Right forelimb (tissue), 1 donor: ENCODE measurements around the gene SERTAD2.

Experiments
- DNase-seq: peaks from one replicate; pipeline ENCODE4 v3.0.0-alpha.2; 2018

Gene SERTAD2

DNA sequence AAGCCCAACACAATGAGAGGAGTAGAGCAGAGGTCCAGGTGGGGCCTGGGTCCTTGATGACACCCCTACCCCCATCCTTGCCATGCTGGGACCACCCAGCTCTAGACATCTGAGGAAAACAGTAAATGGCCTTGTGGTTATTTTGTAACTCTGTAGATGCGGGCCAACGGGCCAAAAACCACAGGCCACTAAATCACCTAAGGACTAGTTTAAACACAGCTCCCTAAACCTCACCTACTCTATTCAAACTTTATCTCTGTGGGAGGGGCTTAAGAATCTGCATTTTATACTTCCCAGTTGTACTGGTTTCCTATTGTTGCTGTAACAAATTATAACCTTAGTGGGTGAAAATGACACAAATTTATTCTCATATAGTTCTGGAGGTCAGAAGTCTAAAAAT is 19.0 kb upstream of the SERTAD2 start:
- no peak for DNase-seq

DNA sequence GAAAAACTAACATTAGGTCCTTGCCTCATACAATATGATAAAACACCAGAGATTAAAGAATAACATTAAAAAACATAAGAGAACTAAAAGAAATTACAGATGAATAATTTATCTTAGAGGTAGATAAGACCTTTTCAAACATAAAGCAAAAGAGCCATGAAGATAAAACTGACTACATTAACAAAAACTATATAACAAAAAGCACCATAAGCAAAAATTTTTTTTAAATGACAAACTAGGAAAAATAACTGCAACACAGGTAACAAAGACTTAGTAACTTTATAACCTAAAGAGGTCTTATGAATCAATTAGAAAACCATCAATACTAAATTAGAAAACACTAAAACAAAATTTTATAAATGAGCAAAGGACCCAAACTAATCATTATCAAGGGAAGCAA is 16.3 kb upstream of the SERTAD2 start:
- DNase-seq = no peak

DNA sequence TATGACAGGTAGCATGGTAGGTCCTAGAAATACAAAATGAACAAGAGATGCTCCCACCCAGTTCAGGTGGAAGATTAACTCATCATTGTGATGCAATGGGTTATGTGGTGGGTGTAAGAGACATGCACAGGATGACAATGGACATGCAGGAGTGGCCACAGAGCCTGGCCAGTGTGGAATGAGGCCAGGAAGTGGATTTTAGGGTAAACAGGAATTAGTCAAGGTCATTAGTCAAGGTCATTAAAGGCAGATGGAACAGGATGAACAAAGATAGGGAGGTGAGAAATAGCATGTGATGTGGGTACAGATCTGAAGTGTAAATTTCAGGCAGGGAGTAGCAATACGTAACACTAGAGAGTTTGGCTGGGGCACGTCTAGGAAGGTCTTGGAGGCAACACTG is 15.6 kb upstream of the SERTAD2 start:
- DNase-seq = no peak

DNA sequence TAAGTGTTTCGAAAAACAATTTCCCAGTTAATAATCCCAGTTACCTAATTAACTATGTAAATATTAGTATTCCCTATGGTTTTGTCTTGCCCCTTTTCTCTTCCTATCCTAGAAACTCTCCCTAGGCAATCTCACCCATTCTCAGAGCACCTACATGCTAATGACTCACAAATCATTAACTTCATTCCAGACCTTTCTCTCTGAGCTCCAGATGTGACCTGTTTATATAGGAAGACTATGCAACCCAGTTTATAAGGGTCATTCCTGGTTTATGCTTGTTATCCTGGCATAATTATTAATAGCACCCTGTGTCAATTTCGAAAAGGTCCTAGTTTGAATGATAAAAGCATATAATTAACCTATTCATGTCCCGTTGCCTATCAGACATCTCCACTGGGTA is 14.8 kb upstream of the SERTAD2 start:
- no peak for DNase-seq

- no peak for DNase-seq
Measured at GRCh38 chr2:64667535-64667934, 13.8 kb upstream of the SERTAD2 start.

DNA sequence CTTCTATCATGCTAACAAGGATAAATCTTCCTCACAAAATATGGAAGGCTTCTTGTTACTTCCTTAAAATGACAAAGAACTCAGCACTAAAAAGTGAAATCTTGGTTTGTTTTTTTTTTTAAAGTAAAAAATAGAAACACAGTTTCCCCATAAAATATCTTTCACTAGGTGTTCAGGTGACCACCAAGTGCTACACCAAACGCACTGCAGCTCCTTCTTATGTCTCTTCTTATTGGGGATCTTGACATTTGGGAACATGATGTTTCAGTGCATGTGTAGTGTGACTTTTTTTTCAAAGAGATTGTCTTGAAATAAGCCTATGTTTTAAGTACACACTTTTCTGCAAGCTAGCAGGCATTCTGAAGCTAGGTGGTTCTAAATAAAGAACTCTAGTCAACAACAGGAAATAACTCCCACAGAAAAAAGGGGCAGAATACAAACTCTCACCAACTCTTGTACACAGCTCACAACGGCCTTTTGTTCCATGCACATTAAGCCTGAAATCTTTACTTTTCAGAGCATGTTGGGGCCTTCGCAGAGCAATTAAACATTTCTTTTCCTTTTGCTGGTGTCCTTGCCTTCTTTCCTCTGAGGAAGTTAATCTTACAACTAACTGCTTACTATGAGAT is 13.2 kb upstream of the SERTAD2 start:
- no peak for DNase-seq

DNA sequence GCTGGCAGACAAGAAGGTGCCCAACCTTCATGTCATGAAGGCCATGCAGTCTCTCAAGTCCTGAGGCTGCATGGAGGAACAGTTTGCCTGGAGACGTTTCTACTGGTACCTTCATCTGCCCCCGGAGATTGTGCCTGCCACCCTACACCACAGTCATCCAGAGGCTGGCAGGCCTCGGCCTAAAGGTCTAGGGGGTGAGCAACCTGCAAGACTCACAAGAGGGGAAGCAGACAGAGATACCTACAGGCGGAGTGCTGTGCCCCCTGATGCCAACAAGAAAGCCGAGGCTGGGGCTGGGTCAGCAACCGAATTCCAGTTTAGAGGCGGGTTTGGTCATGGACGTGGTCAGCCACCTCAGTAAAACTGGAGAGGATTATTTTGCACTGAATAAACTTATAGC is 12.0 kb upstream of the SERTAD2 start:
- DNase-seq = no peak

- DNase-seq = no peak
Measured at GRCh38 chr2:64663402-64663801, 9.7 kb upstream of the SERTAD2 start.

DNA sequence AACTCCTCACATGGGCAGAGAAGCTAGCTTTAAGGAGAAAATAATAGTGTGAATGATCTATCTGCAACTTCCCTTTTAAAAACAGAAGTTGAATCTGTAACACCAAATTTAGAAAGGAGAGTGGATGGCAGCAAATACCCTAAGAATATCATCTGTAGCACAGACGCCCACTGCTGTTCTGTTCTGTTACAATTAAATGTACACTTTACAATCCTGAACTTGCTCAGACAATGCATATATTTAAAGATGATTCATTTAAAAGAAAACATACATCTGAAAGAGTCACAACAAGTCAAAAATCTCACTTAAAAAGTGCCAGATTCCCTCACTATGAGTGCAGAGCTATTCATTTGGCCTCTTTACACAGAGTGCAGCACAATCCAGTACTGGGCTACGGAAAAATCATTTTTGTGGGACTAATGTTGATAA is 8.0 kb upstream of the SERTAD2 start:
- DNase-seq = no peak

DNA sequence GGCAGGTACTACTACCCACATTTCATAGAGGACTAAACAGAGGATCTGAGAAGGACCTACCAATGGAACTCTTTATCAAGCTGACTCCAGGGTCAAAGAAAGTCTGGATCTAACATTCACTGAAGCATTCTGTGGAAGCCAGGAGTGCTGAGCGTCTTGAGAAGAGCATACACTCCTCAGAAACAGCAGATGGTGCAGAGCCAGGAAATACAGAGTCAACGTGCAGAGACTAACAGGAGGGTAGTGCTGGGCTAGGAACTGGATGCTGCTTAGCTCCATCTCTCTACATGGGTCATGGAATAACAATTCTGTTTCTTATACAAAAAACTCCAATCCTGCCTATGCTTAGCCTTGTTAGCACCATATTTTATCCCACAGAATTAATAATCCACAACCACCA is 5.5 kb upstream of the SERTAD2 start:
- DNase-seq = no peak

DNA sequence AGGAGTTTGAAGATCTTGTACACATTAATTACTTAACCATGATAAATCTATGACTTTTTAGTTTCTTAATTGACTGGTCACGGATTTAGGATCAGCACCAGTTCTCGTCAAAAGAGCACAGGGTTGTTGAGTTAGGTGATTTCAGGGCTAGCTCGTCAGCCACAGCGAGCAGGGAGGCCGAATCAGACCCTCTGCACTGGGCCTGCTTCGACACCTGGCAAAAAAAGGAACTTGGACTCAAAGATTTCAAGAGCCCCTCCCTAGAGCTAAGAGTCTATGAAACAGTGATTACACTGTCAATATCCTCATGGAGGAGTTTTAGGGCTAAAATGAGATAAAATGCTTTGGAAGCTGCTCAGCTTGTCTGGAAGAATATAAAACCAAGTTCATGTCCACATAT is 4.6 kb upstream of the SERTAD2 start:
- DNase-seq = no peak

GRCh38 chr2:64657411-64657810 is 3.7 kb upstream of the SERTAD2 start:
- no peak for DNase-seq

- DNase-seq = no peak
Measured at GRCh38 chr2:64656379-64656778, 2.7 kb upstream of the SERTAD2 start.

DNA sequence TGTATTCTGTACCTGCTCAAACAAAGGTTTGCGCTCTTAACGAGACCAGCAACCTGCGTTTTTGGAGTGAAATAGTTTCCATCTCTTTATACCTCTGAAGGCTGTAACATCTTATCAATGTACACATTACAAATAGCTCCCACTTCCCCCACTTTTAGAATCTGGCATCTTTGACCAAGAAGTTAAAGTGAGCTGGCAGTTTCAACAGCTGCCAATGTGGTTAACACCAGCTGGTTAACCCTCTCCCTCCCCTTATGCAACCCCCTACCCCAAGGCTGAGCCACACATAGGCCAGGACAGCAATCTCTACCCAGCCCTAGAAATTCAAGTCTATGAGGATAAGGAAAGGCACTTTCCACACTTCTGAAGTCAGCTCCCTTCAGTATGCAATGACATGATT is 2.2 kb upstream of the SERTAD2 start:
- DNase-seq = no peak

- DNase-seq = no peak
Measured at GRCh38 chr2:64655018-64655664, 1.4 kb upstream of the SERTAD2 start.

DNA sequence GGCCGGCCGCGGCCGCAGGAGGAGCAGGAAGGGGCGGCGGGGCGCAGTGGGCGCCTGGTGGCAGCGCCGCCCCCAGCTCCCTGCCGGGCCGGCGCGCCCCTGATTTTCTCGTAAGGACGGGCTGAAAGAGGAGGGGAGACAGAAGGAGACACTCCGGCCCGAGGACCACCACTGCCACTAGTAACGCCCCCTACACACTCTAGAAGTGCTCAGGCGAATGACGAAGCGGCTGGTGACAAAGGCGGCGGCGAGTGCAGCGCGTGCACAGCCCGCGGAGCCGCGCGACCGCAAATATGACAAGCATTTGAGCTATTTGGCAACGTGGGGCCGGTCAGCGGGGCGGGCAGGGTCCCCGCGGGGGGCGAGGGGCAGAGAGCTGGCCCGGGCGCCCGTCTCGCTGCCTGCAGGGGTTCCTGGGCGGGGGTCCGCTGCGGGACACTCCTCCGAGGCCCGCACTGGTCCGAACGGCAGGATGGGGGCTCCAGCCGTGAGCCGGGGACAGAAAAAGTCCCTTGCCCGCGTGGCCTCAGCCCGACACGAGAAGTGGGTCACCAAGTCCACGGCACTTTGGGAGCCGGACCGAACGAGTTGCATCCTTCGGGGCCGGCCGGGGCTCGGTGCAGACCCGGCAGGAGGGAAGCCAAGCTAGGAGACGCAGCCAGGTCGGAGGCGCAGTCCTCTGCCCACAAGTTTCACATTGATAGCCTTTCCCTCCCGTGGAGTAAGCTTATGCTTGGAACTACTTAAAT is 524 bp upstream of the SERTAD2 start:
- peak; percentile 89 for DNase-seq

DNA sequence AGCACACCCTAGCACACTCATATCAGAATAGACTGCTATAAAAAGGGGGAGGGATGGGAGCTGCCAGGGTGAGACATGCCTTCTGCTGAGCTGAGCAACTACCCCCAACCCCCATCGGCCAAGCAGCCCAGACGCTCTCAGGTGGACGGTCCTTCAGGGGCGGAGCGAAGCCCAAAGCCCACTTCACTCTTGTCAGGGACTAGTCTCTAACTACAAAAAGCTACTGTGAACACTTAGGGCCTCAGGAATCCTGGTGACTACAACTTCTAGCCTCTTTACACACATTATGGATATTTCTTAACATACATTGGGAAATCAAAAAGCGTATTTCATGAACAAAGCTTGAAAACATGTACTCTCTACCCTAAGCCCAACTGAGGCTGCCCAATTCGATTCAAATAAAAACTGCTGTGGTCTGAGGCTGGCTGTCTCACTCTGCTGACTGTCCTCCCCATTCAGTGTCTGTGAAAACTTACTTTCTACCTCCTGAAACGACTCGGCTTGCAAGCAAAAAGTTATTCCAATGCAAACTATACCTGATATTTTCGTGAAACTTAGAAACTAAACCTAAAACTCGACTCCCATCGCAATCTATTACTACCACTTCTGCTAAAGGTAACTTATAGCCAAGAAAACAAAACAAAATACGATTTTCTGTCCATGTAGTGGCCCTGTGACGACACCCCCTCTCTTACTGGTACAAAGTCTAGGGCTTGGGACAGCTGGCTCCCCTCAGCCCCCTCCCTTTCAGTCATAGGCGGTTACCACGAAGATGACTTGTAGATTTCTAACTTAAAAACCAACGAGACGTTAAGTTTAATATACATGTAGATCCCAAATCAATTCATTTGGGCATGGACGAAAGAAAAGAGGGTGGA is 1.2 kb downstream of the SERTAD2 start:
- no peak for DNase-seq

DNA sequence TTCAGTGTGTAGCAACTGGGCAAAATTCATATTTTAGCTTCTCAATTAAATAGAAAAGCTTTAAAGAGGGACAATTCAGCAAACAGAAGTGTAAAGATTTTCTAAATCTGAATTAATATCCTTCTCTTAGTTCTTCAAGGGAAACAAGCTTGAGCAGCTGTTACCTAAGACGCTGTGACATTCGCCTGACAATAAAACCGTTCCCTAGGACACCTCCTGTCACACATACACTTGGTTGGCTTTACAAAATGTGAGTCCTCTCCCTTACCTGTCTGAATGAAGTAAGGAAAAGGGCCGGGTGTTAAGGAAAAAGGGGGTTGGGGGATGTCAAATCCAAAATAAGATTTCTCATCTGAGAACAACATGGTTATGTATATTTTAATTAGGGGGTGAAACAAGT is 2.1 kb downstream of the SERTAD2 start:
- no peak for DNase-seq

DNA sequence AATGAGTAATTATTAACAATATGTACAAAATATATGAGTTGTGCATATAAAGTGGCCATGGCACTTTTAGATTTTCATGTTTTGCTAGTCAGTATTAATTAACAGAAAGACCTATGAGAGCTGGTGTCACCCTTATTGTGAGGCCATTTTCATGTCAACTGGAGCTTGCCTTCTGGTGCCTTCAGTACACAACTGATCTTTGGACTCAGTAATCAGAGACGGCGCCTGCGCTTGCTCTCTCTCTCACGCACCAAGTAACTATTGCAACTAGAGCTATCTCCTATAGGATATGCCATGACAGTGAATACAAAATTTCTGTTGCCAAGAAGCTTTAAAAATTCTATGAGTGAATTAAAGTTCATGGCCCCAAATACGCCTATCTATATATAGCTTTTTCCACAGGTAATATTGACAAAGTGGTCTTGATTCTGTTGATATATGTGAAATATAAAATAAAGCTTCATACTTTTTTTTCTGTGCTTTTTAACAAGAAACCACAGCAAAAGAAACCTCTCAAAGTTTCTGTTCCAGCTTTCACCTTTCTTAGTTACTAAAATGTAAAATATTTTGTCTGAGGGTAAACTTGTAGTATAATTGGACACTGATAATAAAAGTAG is 2.9 kb downstream of the SERTAD2 start:
- no peak for DNase-seq

GRCh38 chr2:64650296-64650695 is 3.4 kb downstream of the SERTAD2 start:
- no peak for DNase-seq

DNA sequence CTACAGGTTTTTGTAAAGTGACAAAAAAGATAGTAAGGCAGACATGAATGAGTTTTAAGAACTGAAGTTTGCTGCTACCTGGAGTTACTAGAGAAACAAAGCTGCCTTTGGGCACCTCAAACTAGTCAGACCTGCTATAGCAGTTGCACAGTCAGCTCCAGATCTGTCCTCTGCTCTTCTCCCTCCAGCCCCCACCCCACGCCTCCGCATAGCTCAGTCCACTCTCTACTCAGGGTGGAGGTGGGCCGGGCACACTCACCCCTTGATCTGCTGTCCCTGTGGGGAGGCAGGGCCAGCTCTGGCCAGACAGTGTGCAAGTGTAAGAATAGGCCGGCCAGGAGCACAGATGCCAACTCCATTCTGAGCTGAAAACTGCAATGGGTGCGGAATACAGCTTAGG is 4.1 kb downstream of the SERTAD2 start:
- no peak for DNase-seq

- DNase-seq = no peak
Measured at GRCh38 chr2:64649013-64649484, 4.7 kb downstream of the SERTAD2 start.
